Tibial nerve (tissue), 4 donors: Measurements from ENCODE around the gene COBL. TPM values are rescaled to one million over a fixed set of nuclear protein-coding genes. Genes with fewer than 3 reads are reported as not detected.

ENCODE experiments used
- DNase-seq, 2 donors: peaks; one replicate each; pipeline ENCODE4 v3.0.0-alpha.2; 2019; ENCODE audit warnings: low spot score in 2 of 2
- H3K27ac ChIP-seq, 4 donors: fragments of 200-600 bp; sonication (generic) in 3 of 4; one replicate each; pipeline ENCODE4 v1.5.1; 2017 to 2019; ENCODE audit warnings: mild to moderate bottlenecking in 1 of 4
- H3K27me3 ChIP-seq, 2 donors: fragments of 200-600 bp; sonication (generic) in 1 of 2; one replicate each; pipeline versions ENCODE4 v1.5.1 to v1.6.0; 2017 to 2019
- H3K36me3 ChIP-seq, 3 donors: fragments of 200-600 bp; sonication (generic); one replicate each; pipeline ENCODE4 v1.5.1; 2018 to 2019
- H3K4me1 ChIP-seq, 4 donors: fragments of 200-600 bp; sonication (generic) in 3 of 4; one replicate each; pipeline ENCODE4 v1.5.1; 2017 to 2019
- H3K4me3 ChIP-seq, 4 donors: fragments of 200-600 bp; sonication (generic) in 3 of 4; one replicate each; pipeline ENCODE4 v1.5.1; 2017 to 2019; ENCODE audit warnings: mild to moderate bottlenecking in 1 of 4, moderate library complexity in 1 of 4
- H3K9me3 ChIP-seq, 4 donors: fragments of 200-600 bp; sonication (generic) in 3 of 4; one replicate each; pipeline ENCODE4 v1.5.1; 2017 to 2019
- CTCF ChIP-seq, 5 experiments: fragments of 200-600 bp in 3 of 5; fragments of 450-650 bp in 2 of 5; sonication (generic) in 3 of 5; IDR thresholded peaks; one replicate each; pipeline ENCODE4 v1.5.1; 2016 to 2019; ENCODE audit warnings: antibody characterized with exemption in 5 of 5, mild to moderate bottlenecking in 3 of 5, moderate library complexity in 2 of 5
- EP300 ChIP-seq, 2 donors: sonication (generic); formaldehyde crosslinking; IDR thresholded peaks; one replicate each; pipeline ENCODE4 v1.6.1; 2017; ENCODE audit warnings: antibody characterized with exemption in 2 of 2, mild to moderate bottlenecking in 1 of 2
- POLR2A ChIP-seq, 2 donors: fragments of 450-650 bp; IDR thresholded peaks; one replicate each; pipeline ENCODE4 v1.6.1; 2017; ENCODE audit warnings: antibody characterized with exemption in 2 of 2, mild to moderate bottlenecking in 2 of 2, moderate library complexity in 2 of 2
- WGBS, 2 donors: methylation state at CpG; one replicate each; pipeline ENCODE4 v1.1.5; 2018; 5-methylcytosine and 5-hydroxymethylcytosine counted together
- total RNA-seq, 4 donors: library from RNA; depleted of rRNA; stranded (reverse); fragments of >200 nt; gene quantifications; one replicate each; pipeline ENCODE4 v1.1.0, GENCODE V29; 2016

COBL gene
- total RNA-seq, 4 donors from 2014 or later = 6.3 to 18.1 (median 8.1) TPM

GRCh38 chr7:51024867-51025266 lies 291.7 kb downstream of the COBL start:
- peaks cover 0 to 3% (median 0%) of the 10 kb centered on the region in 4 donors for H3K4me1 ChIP-seq
- 95 to 98% methylated on average over 16 of the region's 16 CpGs for WGBS, 2 donors
- H3K4me3 ChIP-seq = no peak overlapping the region
- no peak for DNase-seq
- no peaks in the 10 kb centered on the region for H3K27me3 ChIP-seq
- no peak overlapping the region for H3K27ac ChIP-seq
- H3K9me3 ChIP-seq = no peaks in the 10 kb centered on the region
- no peak for TF ChIP-seq POLR2A (IDR thresholded peaks at IDR 0.05)
- TF ChIP-seq CTCF (IDR thresholded peaks at IDR 0.05) = no peak
- no peak for TF ChIP-seq EP300 (IDR thresholded peaks at IDR 0.05)
- H3K36me3 ChIP-seq = peaks cover 0 to 39% (median 0%) of the 10 kb centered on the region in 3 donors

GRCh38 chr7:51023547-51023946 lies 293.1 kb downstream of the COBL start:
- no peak for DNase-seq
- Histone ChIP-seq H3K4me1 (peaks cover 0 to 3% (median 0%) of the 10 kb centered on the region in 4 donors), H3K4me3 (no peak overlapping the region), H3K27me3 (no peaks in the 10 kb centered on the region), H3K36me3 (peaks cover 0 to 35% (median 0%) of the 10 kb centered on the region in 3 donors), H3K27ac (no peak overlapping the region), H3K9me3 (no peaks in the 10 kb centered on the region)
- TF ChIP-seq EP300 (IDR thresholded peaks at IDR 0.05) = no peak
- no peak for TF ChIP-seq CTCF (IDR thresholded peaks at IDR 0.05)
- no peak for TF ChIP-seq POLR2A (IDR thresholded peaks at IDR 0.05)
- 86 to 91% methylated on average over 6 to 8 of the region's 9 CpGs for WGBS, 2 donors

- H3K4me3 ChIP-seq = no peak overlapping the region
- no peaks in the 10 kb centered on the region for H3K27me3 ChIP-seq
- peaks cover 0 to 3% (median 0%) of the 10 kb centered on the region in 4 donors for H3K4me1 ChIP-seq
- H3K36me3 ChIP-seq = peaks cover 0 to 28% (median 0%) of the 10 kb centered on the region in 3 donors
- no peaks in the 10 kb centered on the region for H3K9me3 ChIP-seq
- DNase-seq = no peak
- peak overlapping the region in 2 of 4 donors; percentile 53 to 61 for H3K27ac ChIP-seq
- TF ChIP-seq POLR2A (IDR thresholded peaks at IDR 0.05) (no peak), CTCF (IDR thresholded peaks at IDR 0.05) (no peak), EP300 (IDR thresholded peaks at IDR 0.05) (no peak)
- WGBS, 2 donors = 83 to 87% methylated on average over 6 of the region's 6 CpGs
Observed at GRCh38 chr7:51022821-51023220, 293.8 kb downstream of the COBL start.

GRCh38 chr7:51021906-51022570 lies 294.6 kb downstream of the COBL start:
- H3K27ac ChIP-seq = peak overlapping the region; percentile 32 to 61 (median 44)
- 45 to 48% methylated on average over 20 of the region's 20 CpGs for WGBS, 2 donors
- no peak overlapping the region for H3K4me3 ChIP-seq
- H3K27me3 ChIP-seq = no peaks in the 10 kb centered on the region
- peaks cover 0 to 20% (median 0%) of the 10 kb centered on the region in 3 donors for H3K36me3 ChIP-seq
- peaks cover 0 to 3% (median 0%) of the 10 kb centered on the region in 4 donors for H3K4me1 ChIP-seq
- no peak for DNase-seq
- H3K9me3 ChIP-seq = no peaks in the 10 kb centered on the region
- TF ChIP-seq EP300 (IDR thresholded peaks at IDR 0.05) = peak in 1 of 2 donors; percentile 13
- TF ChIP-seq CTCF (IDR thresholded peaks at IDR 0.05) = no peak

- no peaks in the 10 kb centered on the region for H3K9me3 ChIP-seq
- TF ChIP-seq EP300 (IDR thresholded peaks at IDR 0.05) = no peak
- H3K4me3 ChIP-seq = no peak overlapping the region
- no peaks in the 10 kb centered on the region for H3K27me3 ChIP-seq
- H3K27ac ChIP-seq = no peak overlapping the region
- no peak for DNase-seq
- peaks cover 0 to 12% (median 0%) of the 10 kb centered on the region in 3 donors for H3K36me3 ChIP-seq
- WGBS, 2 donors = 95 to 97% methylated on average over 3 of the region's 3 CpGs
- H3K4me1 ChIP-seq = peaks cover 0 to 3% (median 0%) of the 10 kb centered on the region in 4 donors
Observed at GRCh38 chr7:51020944-51021343, 295.7 kb downstream of the COBL start.
